GM12865 (cell line): ENCODE results near the gene DYNC1I1.

Experiments
- DNase-seq: peaks from one replicate; pipeline ENCODE4 v3.0.0; 2010; ENCODE audit warnings: low read depth
- H3K4me3 ChIP-seq: 2 replicates; pipeline ENCODE4 v1.5.1; 2011; ENCODE audit warnings: mild to moderate bottlenecking, low read depth, low read length, control low read depth
- TF ChIP-seq, protein P1 (sequence below): IDR thresholded peaks from 2 replicates; pipeline ENCODE4 v1.5.1; 2011; ENCODE audit warnings: low read length, control low read depth, low read depth, inconsistent platforms; ENCODE audit not compliant: insufficient read depth; ENCODE audit errors: missing control alignments

DYNC1I1 gene

DNA sequence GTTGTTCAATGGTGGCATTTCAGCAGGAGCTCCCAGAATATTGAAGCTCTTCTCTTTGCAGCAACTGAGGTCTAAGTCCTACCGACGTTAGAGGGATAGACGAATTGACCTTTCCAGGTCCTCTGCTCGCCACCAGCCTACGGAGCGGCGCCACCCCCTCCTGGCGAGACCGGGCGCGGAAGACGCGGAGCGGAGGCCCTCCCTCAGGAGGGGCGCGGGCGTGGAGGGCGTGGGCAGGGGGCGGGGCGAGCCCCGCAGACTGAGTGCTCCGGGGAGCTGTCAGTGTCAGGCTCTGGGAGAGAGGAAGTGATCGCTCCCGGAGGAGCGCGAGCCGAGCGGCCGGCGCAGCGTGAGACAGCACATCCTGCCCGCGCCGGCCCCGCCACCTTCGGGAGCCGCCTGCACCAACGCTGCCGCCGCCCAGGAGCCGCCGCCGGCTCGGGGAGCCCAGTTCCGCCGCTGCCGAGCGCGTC is at the start of gene DYNC1I1:
DYNC1I1 (plus strand) TSS at position 257 of the 473 bp plus-strand sequence. CDS start 32,176 bp downstream, outside the sequence.
- peak within 1 kb of the TSS; percentile 1; the same call in 1 of the 2 replicates for H3K4me3 ChIP-seq
- DNase-seq: peak; percentile 59

DNA sequence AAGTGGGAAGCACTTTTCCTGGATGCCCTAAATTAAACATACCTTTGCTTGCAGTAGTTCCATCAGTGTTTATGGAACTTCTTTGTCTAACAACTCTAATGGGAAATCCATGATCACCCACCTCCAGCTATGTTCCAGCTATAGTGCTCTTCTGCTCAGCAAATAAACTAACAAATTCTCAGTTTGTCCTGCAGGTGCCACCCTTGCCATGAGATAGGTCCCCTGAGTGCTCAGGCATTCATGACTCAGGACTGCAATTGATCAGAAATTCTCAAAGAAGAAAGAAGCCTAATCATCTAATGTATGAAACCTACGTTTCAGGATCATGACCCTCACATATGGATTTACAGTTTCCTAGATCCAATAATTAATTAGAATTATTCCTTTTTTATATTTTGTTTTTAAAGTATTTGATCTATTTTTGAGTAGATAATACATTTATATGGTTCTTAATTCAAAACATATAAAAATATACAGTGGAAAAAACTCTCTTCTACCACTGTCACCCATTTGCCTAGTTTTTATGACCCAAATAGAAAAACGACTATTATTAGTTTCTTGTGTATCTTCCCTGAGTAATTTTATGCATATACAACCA is 48.7 kb upstream of the DYNC1I1 start:
- peak; percentile 38 for DNase-seq
- TF ChIP-seq, protein P1, sequence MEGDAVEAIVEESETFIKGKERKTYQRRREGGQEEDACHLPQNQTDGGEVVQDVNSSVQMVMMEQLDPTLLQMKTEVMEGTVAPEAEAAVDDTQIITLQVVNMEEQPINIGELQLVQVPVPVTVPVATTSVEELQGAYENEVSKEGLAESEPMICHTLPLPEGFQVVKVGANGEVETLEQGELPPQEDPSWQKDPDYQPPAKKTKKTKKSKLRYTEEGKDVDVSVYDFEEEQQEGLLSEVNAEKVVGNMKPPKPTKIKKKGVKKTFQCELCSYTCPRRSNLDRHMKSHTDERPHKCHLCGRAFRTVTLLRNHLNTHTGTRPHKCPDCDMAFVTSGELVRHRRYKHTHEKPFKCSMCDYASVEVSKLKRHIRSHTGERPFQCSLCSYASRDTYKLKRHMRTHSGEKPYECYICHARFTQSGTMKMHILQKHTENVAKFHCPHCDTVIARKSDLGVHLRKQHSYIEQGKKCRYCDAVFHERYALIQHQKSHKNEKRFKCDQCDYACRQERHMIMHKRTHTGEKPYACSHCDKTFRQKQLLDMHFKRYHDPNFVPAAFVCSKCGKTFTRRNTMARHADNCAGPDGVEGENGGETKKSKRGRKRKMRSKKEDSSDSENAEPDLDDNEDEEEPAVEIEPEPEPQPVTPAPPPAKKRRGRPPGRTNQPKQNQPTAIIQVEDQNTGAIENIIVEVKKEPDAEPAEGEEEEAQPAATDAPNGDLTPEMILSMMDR: peak; percentile 21
- H3K4me3 ChIP-seq: no peak overlapping the region

More for the DNA sequence above, at the start of gene DYNC1I1:
- TF ChIP-seq, protein P1: no peak

DNA sequence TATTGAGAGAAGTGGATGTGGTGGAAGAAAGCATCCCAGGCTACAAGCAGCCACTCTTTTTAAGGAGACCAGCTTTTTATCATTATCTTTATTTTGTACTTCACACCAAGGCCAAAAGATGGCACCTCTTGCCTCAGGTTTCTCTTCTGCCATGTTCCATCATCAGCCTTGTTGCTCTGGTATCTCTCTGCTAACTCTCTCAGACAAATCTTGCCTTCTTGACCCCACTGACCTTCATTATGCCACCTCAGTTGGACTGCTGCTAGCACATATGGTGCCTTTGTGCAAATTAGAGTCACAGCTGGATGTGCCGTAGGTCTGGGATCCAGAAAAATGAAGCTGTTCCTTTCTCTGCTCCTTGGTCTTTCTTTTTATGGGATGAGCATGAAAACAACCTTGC is 47.1 kb upstream of the DYNC1I1 start:
- no peak for DNase-seq
- TF ChIP-seq, protein P1: no peak
- no peak overlapping the region for H3K4me3 ChIP-seq

DNA sequence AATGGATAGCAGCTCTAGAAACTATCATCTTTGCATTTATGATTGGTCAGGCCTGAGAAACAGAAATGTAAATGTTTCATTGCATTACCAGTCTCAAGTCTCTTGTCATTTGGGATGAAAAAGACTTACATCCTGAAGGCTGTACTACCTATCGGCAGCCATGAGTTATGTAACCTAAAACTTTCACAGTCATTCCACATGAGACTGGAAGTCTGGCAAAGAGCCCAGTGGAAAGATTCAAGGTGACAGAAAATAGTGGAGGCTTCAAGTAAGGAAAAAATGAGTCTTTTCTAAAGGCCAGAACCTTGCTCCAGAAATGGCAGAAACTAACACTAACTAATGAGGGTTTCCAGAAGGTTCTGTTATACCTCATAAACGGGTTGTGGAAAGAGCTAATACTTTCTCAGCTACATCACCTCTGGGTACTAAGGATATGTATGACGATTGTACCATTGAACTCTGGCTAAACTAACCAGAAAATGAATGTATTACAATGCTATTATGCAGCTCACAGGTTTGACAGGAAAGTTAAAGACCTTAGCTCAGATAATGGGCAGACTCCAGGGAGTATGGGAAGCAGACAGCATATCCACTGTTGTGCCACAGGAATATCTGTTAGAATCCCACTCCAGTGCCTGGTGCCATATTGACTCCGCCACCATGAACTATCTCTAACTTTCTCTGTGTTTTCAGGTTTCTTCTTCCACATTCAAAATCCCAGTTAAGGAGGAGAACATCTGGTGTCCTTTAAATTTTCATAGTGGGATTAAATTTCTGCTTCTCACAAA is 41.7 kb upstream of the DYNC1I1 start:
- TF ChIP-seq, protein P1: no peak
- no peak overlapping the region for H3K4me3 ChIP-seq
- DNase-seq: no peak

DNA sequence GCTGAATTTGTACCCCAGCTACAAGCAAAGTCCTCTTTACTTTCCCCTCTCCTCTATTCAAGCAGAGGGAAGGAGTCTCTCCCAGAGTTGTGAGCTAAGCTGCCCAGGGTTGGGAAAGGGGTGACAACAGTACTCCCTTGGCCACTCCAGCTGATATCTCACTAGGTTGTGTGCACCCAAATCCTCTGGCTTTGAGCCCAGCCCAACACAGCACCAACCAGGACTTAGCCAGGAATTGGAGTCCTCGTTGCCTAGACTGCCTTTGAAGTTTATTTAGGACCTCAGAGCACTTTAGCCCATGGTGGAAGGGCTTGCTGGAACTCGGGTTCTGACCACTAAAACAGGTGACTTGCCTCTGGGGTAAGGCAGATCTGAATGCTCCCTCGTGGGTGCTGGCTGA is 35.7 kb upstream of the DYNC1I1 start:
- no peak overlapping the region for H3K4me3 ChIP-seq
- TF ChIP-seq, protein P1: no peak
- no peak for DNase-seq

DNA sequence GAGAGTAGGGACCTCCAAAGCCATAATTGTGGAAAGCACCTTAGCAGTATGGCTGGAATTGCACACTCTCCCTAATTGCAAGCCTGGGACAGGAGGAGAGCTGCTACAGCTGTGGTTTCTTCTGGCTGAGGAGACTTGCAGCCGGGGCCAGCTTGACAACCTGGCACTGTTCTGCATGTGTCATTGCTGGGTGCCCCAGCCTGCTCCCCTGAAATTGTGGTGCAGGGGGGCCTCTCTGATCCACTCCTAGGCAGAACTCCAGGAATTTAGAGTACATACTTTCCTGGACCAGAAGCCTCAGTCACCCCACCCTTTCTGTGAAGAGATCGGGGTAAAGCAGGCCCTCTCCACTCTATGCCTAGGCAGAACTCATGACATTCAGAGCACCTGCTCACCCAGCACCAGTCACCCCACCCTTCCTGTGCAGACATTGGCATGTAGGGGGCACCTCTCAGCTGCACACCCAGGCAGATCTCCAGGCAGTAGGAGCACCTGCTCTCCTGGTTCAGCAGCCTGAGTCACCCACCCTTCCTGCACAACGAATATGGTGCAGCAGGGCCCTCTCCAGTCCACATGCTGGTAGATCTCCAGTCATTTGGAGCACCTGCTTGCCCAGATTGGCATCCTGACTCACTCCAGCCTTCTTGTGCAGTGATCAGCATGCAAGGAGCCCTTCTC is 34.4 kb upstream of the DYNC1I1 start:
- TF ChIP-seq, protein P1: no peak
- no peak for DNase-seq
- no peak overlapping the region for H3K4me3 ChIP-seq
